Endothelial cell of umbilical vein (primary cell): ENCODE measurements around the gene ATXN2L. TPM values are rescaled to one million over a fixed set of nuclear protein-coding genes. Genes with fewer than 3 reads are reported as not detected.

ENCODE experiments used
- BruUV-seq: library from RNA; stranded (reverse); fragments of 400-500 nt; replicated peaks from 2 replicates; lab custom pipeline; 2021; lab: Mats Ljungman, UMichigan
- CTCF ChIA-PET: fragments of 300-600, 350-600 bp; sonication (Branson Sonifier 250); formaldehyde crosslinking; loops from one replicate; lab custom pipeline; 2021; ENCODE audit warnings: antibody characterized with exemption, inconsistent platforms; lab: Charles Lee
- POLR2A ChIA-PET: fragments of 300-600, 350-600 bp; sonication (Branson Sonifier 250); formaldehyde crosslinking; loops from one replicate; lab custom pipeline; 2021; ENCODE audit warnings: antibody characterized with exemption, inconsistent platforms; lab: Charles Lee
- DNase-seq: peaks from one replicate; pipeline ENCODE4 v3.0.0-alpha.2; 2011; ENCODE audit warnings: low read depth, low spot score
- FAIRE-seq: peaks from 2 replicates; lab custom pipeline; 2011; peaks lifted over from hg19 to GRCh38; lab: Jason Lieb, UNC
- H2AFZ ChIP-seq: 2 replicates; pipeline ENCODE4 v1.6.0; 2012; ENCODE audit warnings: low read depth, low read length, control low read depth, inconsistent platforms
- H3K27ac ChIP-seq: 2 replicates; pipeline ENCODE4 v1.5.1; 2011; ENCODE audit warnings: low read depth, mild to moderate bottlenecking, control low read depth, low read length, moderate library complexity; ENCODE audit not compliant: insufficient read depth
- H3K27me3 ChIP-seq, 2 experiments: 2 replicates each; pipeline versions ENCODE4 v1.6.0 to v1.6.1; 2011; ENCODE audit warnings: low read length in 2 of 2, mixed read lengths in 1 of 2; ENCODE audit not compliant: control insufficient read depth in 2 of 2, insufficient read depth in 2 of 2
- H3K36me3 ChIP-seq, 2 experiments: 2 replicates in 1 of 2; 3 replicates in 1 of 2; pipeline ENCODE4 v1.5.1; 2011; ENCODE audit warnings: low read length in 2 of 2, mild to moderate bottlenecking in 1 of 2, moderate library complexity in 1 of 2; ENCODE audit not compliant: control insufficient read depth in 2 of 2, insufficient read depth in 2 of 2; ENCODE audit errors: extremely low read depth in 1 of 2
- H3K4me1 ChIP-seq: 3 replicates; pipeline ENCODE4 v1.5.1; 2011; ENCODE audit warnings: mild to moderate bottlenecking, low read length; ENCODE audit not compliant: control insufficient read depth, insufficient read depth; ENCODE audit errors: extremely low read depth
- H3K4me2 ChIP-seq: 2 replicates; pipeline ENCODE4 v1.6.1; 2011; ENCODE audit warnings: low read length, control low read depth, mixed read lengths; ENCODE audit not compliant: insufficient read depth
- H3K4me3 ChIP-seq, 3 experiments: fragments of 200-600 bp in 1 of 3; sonication (generic), shearing (Covaris generic) in 1 of 3; replicated peaks in 1 of 3; 2 replicates each; pipeline ENCODE4 v1.5.1; 2011 to 2016; ENCODE audit warnings: control low read depth in 3 of 3, low read length in 3 of 3, mild to moderate bottlenecking in 2 of 3, inconsistent platforms in 1 of 3, low read depth in 1 of 3, moderate library complexity in 1 of 3; ENCODE audit not compliant: insufficient read depth in 1 of 3
- H3K79me2 ChIP-seq: 2 replicates; pipeline ENCODE4 v1.6.0; 2012; ENCODE audit warnings: low read length, inconsistent platforms; ENCODE audit not compliant: control insufficient read depth, insufficient read depth
- H3K9ac ChIP-seq: replicated peaks from 2 replicates; pipeline ENCODE3; 2011; ENCODE audit warnings: low read length, control low read depth; ENCODE audit not compliant: insufficient read depth; ENCODE audit errors: extremely low read depth
- H3K9me1 ChIP-seq: replicated peaks from 3 replicates; pipeline ENCODE4 v1.6.0; 2011; ENCODE audit warnings: mild to moderate bottlenecking, low read length; ENCODE audit not compliant: control insufficient read depth, insufficient read depth; ENCODE audit errors: extremely low read depth
- H3K9me3 ChIP-seq: replicated peaks from 2 replicates; pipeline ENCODE4 v1.5.1; 2012; ENCODE audit warnings: low read length, inconsistent platforms; ENCODE audit not compliant: control insufficient read depth, insufficient read depth
- H4K20me1 ChIP-seq: replicated peaks from 2 replicates; pipeline ENCODE3; 2011; ENCODE audit warnings: mild to moderate bottlenecking, low read length; ENCODE audit not compliant: control insufficient read depth, insufficient read depth; ENCODE audit errors: extremely low read depth
- CTCF ChIP-seq, 2 donors: IDR thresholded peaks; 1 replicate in 1 of 2; 2 replicates in 1 of 2; pipeline ENCODE4 v1.5.1; 2011; ENCODE audit warnings: low read length in 2 of 2, mild to moderate bottlenecking in 2 of 2, moderate library complexity in 2 of 2, control low read depth in 1 of 2, inconsistent platforms in 1 of 2, low read depth in 1 of 2; ENCODE audit not compliant: insufficient read depth in 1 of 2; ENCODE audit errors: extremely low read depth in 1 of 2
- FOS ChIP-seq: IDR thresholded peaks from 2 replicates; pipeline ENCODE4 v1.6.1; 2011; ENCODE audit warnings: mild to moderate bottlenecking, low read length, moderate library complexity, borderline replicate concordance; ENCODE audit not compliant: insufficient read depth
- MAX ChIP-seq: IDR thresholded peaks from 2 replicates; pipeline ENCODE4 v1.6.1; 2011; ENCODE audit not compliant: insufficient read depth, insufficient read length
- MYC ChIP-seq: IDR thresholded peaks from one replicate; pipeline ENCODE4 v1.6.1; 2011; ENCODE audit warnings: mild to moderate bottlenecking, low read depth, low read length
- POLR2A ChIP-seq: IDR thresholded peaks from 2 replicates; pipeline ENCODE4 v1.6.1; 2012; ENCODE audit warnings: low read depth, mild to moderate bottlenecking, control low read depth, low read length
- POLR2AphosphoS5 ChIP-seq: IDR thresholded peaks from 2 replicates; pipeline ENCODE4 v1.6.1; 2012; ENCODE audit warnings: low read depth, mild to moderate bottlenecking, control low read depth, low read length, moderate library complexity; ENCODE audit not compliant: insufficient read depth
- dilution Hi-C: fragments of 300-500 bp; cut with MboI; formaldehyde crosslinking; loops from one replicate; pipeline ENCODE4 v1.15.0; 2019; ENCODE audit warnings: low sequenced_read_pairs; ENCODE audit not compliant: extremely low pct_ligation_motif_present
- intact Hi-C: fragments of 100-400 bp; cut with micrococcal nuclease; formaldehyde crosslinking; loops from one replicate; pipeline ENCODE4 v1.10.0; 2022
- polyA plus RNA-seq, 4 experiments: library from polyadenylated mRNA; depleted of rRNA in 3 of 4; stranded (reverse) in 3 of 4; unstranded in 1 of 4; fragments of >200 nt; gene quantifications; 2 replicates each; pipeline versions ENCODE4 v1.2.1 to v1.2.3, GENCODE V29; 2011 to 2012; ENCODE audit warnings: missing spikeins in 1 of 4
- total RNA-seq: library from RNA; stranded (reverse); gene quantifications from 2 replicates; pipeline ENCODE4 v1.2.3, GENCODE V29; 2021

ATXN2L gene
- total and polyA plus RNA-seq, 2 donors (not counting 3 experiments of a cell fraction or from before 2014, with no cell fraction given): 59.0 to 208 TPM

GRCh38 chr16:28846080-28846932, 23.5 kb downstream of the ATXN2L start, which contains the start of gene TUFM:
Gene TUFM, minus strand, starts transcription at chr16:28846348. Its CDS starts 79 bp downstream, at chr16:28846269.
- BruUV-seq: no TSS peak
- TF ChIP-seq MAX: no peak
- peak; percentile 87 for TF ChIP-seq POLR2A
- TF ChIP-seq FOS: no peak
- TF ChIP-seq MYC: no peak
- TF ChIP-seq CTCF (IDR thresholded peaks at IDR 0.05; ENCODE audit: extremely low read depth in 1 of 2, insufficient read depth in 1 of 2, low read depth in 1 of 2, low read length in 2 of 2): peak; percentile 70 to 83
- TF ChIP-seq POLR2AphosphoS5: peak; percentile 96
- peaks cover 13% of the 10 kb centered on the region for H3K4me1 ChIP-seq
- H3K4me3 ChIP-seq: peak within 1 kb of the TSS; percentile 54 to 84 (median 67)
- H3K36me3 ChIP-seq: peaks cover 9 to 23% of the 10 kb centered on the region in 2 experiments
- dilution Hi-C loops (no loop called here), intact Hi-C loops (loop anchor here (1.0 kb wide), 5 partner anchors 17 to 104 kb away; partner anchors contain the start of genes NFATC2IP, RABEP2 and SH2B1)
- H3K9me3 ChIP-seq: no peaks in the 10 kb centered on the region
- H3K27ac ChIP-seq: peak within 1 kb of the TSS; percentile 42
- H3K9ac ChIP-seq: peak within 1 kb of the TSS; percentile 82
- no peaks in the 10 kb centered on the region for H4K20me1 ChIP-seq
- peaks cover 27% of the 10 kb centered on the region for H3K79me2 ChIP-seq
- H3K4me2 ChIP-seq: peak within 1 kb of the TSS; percentile 85
- ChIA-PET POLR2A (interaction anchor here (0.6 to 2.3 kb wide), 3 partner anchors 9 to 23 kb away, joined by 3 to 13 read pairs (median 7); partner anchors contain the start of genes ATXN2L and SH2B1), CTCF (interaction anchor here (0.7 to 3.1 kb wide), 10 partner anchors 10 to 128 kb away, joined by 3 to 20 read pairs (median 4); partner anchors contain the start of genes ATXN2L and SH2B1)
- FAIRE-seq: peak; percentile 94
- H3K9me1 ChIP-seq: no peaks in the 10 kb centered on the region
- H2AFZ ChIP-seq: peak within 1 kb of the TSS; percentile 66
- DNase-seq: peak; percentile 99
- no peaks in the 10 kb centered on the region for H3K27me3 ChIP-seq
